GM21515 (cell line): ENCODE results near the gene CAMSAP1.

Experiments used
- ATAC-seq: cut with Tn5 transposase; IDR thresholded peaks from one replicate; pipeline ENCODE4 v1.9.1; 2021; ENCODE audit not compliant: unreplicated experiment

The CAMSAP1 gene

GRCh38 chr9:135763716-135764446 is 143.5 kb downstream of the CAMSAP1 start:
- ATAC-seq, result no peak

- ATAC-seq, result no peak
Measured at GRCh38 chr9:135762921-135763320, 144.4 kb downstream of the CAMSAP1 start.

- no peak for ATAC-seq
Measured at GRCh38 chr9:135761845-135762168, 145.5 kb downstream of the CAMSAP1 start.

GRCh38 chr9:135761150-135761844 is 146.0 kb downstream of the CAMSAP1 start:
- no peak for ATAC-seq

GRCh38 chr9:135760465-135760864 is 146.9 kb downstream of the CAMSAP1 start:
- no peak for ATAC-seq

GRCh38 chr9:135759676-135760300 is 147.6 kb downstream of the CAMSAP1 start:
- ATAC-seq, result no peak

- ATAC-seq, result no peak
Measured at GRCh38 chr9:135758870-135759269, 148.5 kb downstream of the CAMSAP1 start.
